AG09309 (cell line): ENCODE data around the gene PHC2.

Experiments used
- DNase-seq: peaks from one replicate; pipeline ENCODE4 v3.0.0-alpha.2; 2010; ENCODE audit warnings: low read depth
- H3K4me3 ChIP-seq: 2 replicates; pipeline ENCODE4 v1.5.1; 2011; ENCODE audit warnings: mild to moderate bottlenecking, low read depth, low read length, moderate library complexity; ENCODE audit not compliant: control insufficient read depth
- CTCF ChIP-seq: IDR thresholded peaks from 2 replicates; pipeline ENCODE4 v1.5.1; 2011; ENCODE audit warnings: mild to moderate bottlenecking, low read depth, low read length, inconsistent platforms; ENCODE audit not compliant: insufficient read depth, control insufficient read depth; ENCODE audit errors: missing control alignments

PHC2 gene

GRCh38 chr1:33360367-33360766 is 70.5 kb downstream of the PHC2 start:
- no peak for DNase-seq
- TF ChIP-seq CTCF, result no peak
- no peak overlapping the region for H3K4me3 ChIP-seq

GRCh38 chr1:33359931-33360330 is 71.0 kb downstream of the PHC2 start:
- DNase-seq, result no peak
- no peak for TF ChIP-seq CTCF
- no peak overlapping the region for H3K4me3 ChIP-seq

GRCh38 chr1:33358795-33359503 is 71.9 kb downstream of the PHC2 start:
- no peak for TF ChIP-seq CTCF
- H3K4me3 ChIP-seq, result no peak overlapping the region
- DNase-seq, result no peak

GRCh38 chr1:33358114-33358794 is 72.6 kb downstream of the PHC2 start:
- H3K4me3 ChIP-seq, result no peak overlapping the region
- no peak for TF ChIP-seq CTCF
- no peak for DNase-seq

- no peak overlapping the region for H3K4me3 ChIP-seq
- no peak for TF ChIP-seq CTCF
- no peak for DNase-seq
These were observed 73.8 kb downstream of the PHC2 start for GRCh38 chr1:33357099-33357498.

- no peak for DNase-seq
- H3K4me3 ChIP-seq, result no peak overlapping the region
- TF ChIP-seq CTCF, result no peak
These were observed 76.1 kb downstream of the PHC2 start for GRCh38 chr1:33354707-33355316.
